GM12891 (cell line): ENCODE measurements around the gene ZMIZ2.

Experiments used
- PAX5 ChIP-seq: IDR thresholded peaks from 2 replicates; pipeline ENCODE4 v1.6.1; 2011; ENCODE audit warnings: low read length, moderate library complexity, mild to moderate bottlenecking; ENCODE audit not compliant: insufficient read depth, severe bottlenecking
- POLR2A ChIP-seq: IDR thresholded peaks from 2 replicates; pipeline ENCODE4 v1.6.1; 2011; ENCODE audit warnings: low read depth, low read length, control low read depth
- POLR2AphosphoS5 ChIP-seq: IDR thresholded peaks from 2 replicates; pipeline ENCODE4 v1.6.1; 2011; ENCODE audit warnings: low read depth, low read length, control low read depth
- POU2F2 ChIP-seq: IDR thresholded peaks from 2 replicates; pipeline ENCODE4 v1.6.1; 2011; ENCODE audit warnings: low read depth, mild to moderate bottlenecking, control low read depth, low read length, moderate library complexity
- SPI1 ChIP-seq: IDR thresholded peaks from 2 replicates; pipeline ENCODE4 v1.6.1; 2011; ENCODE audit warnings: low read depth, low read length, control low read depth
- TAF1 ChIP-seq: IDR thresholded peaks from 2 replicates; pipeline ENCODE4 v1.6.1; 2011; ENCODE audit warnings: low read depth, low read length, control low read depth

GRCh38 chr7:44757311-44757710 lies 8.7 kb downstream of the ZMIZ2 start:
- no peak for TF ChIP-seq POLR2A
- TF ChIP-seq POLR2AphosphoS5 = no peak
- TF ChIP-seq SPI1 = no peak
- no peak for TF ChIP-seq TAF1
- TF ChIP-seq PAX5 = no peak
- TF ChIP-seq POU2F2 = no peak
